NCI-H510A (cell line): ENCODE results near the gene ADAM10.

Experiments used
- DNase-seq: peaks from one replicate; lab custom pipeline; 2025; lab: John Stamatoyannopoulos, UW

The ADAM10 gene

DNA sequence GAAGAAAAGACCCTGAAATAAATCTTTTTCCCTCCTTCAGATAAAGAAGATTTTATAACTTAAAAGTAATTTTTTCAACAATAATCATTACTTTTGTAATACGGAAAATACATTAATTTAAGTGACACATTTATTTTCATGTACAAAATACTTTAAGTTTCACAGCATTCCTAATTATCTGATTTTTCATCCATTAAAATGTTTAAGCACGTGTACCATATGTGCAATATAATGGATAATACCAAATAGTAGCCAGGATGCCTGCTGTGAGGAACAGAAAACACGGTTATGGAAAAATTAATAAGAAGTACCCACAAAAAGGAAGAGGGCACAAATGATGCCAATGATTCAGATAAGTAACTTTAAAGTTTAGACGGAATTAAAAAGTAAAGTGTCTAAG, 33.5 kb downstream of the ADAM10 start:
- DNase-seq, result no peak

GRCh38 chr15:58715266-58715917, 34.1 kb downstream of the ADAM10 start:
- DNase-seq, result no peak

DNA sequence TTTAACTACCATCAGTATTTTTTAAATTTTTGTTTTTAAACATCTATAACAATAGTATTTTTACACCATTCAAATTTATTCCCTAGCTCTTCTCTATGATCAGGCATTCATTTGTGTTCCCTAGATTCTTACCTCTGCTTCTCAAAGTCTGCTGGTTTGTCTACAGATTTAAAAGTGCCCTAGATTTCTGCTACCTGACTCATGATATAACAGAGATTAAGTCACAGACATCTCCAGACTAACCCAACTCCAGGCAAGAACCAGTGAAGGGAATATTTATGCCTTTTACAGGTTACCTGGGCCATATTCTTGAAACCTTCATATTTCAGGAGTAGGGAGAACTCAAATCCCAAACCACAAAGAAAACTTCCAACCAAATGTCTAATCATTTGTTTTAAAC, 38.8 kb downstream of the ADAM10 start:
- no peak for DNase-seq

GRCh38 chr15:58707397-58707796, 42.1 kb downstream of the ADAM10 start:
- DNase-seq, result no peak

- no peak for DNase-seq
Measured at GRCh38 chr15:58705105-58705504, 44.4 kb downstream of the ADAM10 start.

- DNase-seq, result no peak
Measured at GRCh38 chr15:58704155-58704865, 45.2 kb downstream of the ADAM10 start.

GRCh38 chr15:58703610-58704009, 45.9 kb downstream of the ADAM10 start:
- no peak for DNase-seq

- no peak for DNase-seq
Measured at GRCh38 chr15:58702233-58702632, 47.3 kb downstream of the ADAM10 start.

DNA sequence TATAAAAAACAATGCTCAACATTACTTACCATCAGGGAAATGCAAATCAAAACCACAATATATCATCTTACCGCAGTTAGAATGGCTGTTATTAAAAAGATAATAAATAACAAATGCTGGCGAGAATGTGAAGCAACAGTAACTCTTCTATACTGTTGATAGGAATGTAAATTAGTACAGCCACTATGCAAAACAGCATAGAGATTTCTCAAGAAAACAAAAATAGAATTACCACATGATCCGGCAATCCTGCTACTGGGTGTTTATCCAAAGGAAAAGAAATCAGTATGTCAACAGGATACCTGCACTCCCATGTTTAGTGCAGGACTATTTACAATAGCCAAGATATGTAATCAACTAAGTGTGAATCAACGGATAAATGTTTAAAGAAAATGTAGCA, 48.1 kb downstream of the ADAM10 start:
- DNase-seq, result no peak

DNA sequence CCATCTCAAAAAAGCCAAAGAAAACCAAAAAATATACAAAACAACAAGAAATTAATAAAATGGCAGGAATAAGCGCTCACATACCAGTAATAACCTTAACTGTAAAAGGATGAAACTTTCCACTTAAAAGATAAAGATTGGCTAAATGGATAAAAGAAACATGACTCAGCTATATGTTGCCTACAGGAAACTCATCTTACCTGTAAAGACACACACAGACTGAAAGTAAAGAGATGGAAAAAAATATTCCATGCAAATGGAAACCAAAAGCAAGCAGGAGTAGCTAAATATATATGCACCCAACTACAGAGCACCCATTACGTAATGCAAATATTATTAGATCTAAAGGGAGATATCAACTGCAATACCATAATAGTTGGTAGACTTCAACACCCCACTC, 49.7 kb downstream of the ADAM10 start:
- no peak for DNase-seq

DNA sequence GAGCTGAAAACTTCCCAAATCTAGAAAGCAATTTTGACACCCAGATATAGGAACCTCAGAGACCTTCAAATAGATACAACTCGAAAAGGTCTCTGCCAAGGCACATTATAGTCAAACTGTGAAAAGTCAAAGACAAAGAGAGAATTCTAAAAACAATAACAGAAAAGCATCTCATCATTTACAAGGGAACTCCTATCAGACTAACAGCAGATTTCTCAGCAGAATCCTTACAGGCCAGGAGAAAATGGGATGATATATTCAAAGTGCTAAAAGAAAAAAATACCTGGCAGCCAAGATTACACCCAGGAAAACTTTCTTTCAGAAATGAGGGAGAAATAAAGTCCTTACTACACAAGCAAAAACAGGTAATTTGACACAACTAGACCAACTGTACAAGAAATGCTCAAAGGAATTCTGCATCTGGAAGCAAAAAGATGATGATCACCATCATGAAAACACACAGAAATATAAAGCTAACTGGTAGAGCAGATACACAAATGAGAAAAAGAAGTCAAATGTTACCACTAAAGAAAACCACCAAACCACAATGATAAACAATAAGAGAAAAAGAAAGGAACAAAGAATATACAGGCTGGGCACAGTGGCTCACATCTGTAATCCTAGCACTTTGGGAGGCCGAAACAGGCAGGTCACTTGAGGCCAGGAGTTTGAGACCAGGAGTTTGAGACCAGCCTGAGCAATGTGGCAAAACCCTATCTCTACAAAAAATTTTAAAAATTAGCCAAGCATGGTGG, 50.4 kb downstream of the ADAM10 start:
- DNase-seq, result no peak

GRCh38 chr15:58697220-58697619, 52.3 kb downstream of the ADAM10 start:
- DNase-seq, result no peak

- DNase-seq, result no peak
Measured at GRCh38 chr15:58696738-58697137, 52.8 kb downstream of the ADAM10 start.

- no peak for DNase-seq
Measured at GRCh38 chr15:58694641-58695398, 54.7 kb downstream of the ADAM10 start.

DNA sequence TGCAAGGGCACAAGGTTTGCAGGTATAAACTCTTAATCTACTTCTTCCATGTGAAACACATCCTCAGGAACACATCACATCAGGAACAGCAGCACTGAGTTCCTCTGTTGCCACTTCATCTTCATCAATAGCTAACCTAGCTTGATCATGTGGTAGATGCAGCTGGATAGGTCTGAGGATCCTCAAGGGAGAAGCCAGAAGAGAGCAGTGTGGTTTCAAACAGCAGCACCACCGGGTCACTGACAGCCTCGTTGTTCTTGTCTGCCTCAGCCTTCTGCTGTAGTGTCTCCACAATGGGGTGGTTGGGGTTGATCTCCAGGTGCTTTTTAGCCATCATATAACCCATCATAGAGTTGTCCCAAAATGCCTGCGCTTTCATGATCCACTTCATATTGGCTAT, 58.8 kb downstream of the ADAM10 start:
- DNase-seq, result no peak

DNA sequence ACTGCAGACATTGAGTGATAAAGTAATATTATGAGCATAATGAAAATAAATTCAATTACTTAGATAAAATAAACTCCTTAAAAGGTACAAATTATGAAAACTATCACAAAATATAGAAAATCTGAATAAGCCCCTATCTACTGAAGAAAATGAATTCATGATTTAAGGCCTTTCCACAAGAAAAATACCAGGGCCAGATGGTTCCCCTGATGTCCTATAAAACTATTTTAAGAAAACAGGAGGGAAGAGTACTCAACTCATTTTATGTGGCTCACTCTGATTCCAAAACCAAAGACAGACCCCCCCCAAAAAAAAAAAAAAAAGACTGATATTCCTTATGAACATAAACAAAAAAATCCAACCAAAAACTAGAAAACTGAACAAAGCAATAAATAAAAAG, 59.9 kb downstream of the ADAM10 start:
- DNase-seq, result no peak

DNA sequence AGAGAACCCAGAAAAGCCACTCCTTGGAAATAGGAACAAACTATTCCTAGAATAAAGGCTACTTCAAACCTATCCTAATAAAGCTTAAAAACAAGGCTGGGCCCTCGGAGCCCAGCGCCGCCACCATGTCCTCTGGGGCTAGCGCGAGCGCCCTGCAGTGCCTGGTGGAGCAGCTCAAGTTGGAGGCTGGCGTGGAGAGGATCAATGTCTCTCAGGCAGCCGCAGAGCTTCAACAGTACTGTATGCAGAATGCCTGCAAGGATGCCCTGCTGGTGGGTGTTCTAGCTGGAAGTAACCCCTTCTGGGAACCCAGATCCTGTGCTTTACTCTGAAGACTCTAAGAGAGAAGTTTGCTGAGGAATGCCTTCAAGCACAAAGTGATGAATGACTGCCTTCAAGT, 63.2 kb downstream of the ADAM10 start:
- DNase-seq, result no peak

- no peak for DNase-seq
Measured at GRCh38 chr15:58684751-58685150, 64.8 kb downstream of the ADAM10 start.

DNA sequence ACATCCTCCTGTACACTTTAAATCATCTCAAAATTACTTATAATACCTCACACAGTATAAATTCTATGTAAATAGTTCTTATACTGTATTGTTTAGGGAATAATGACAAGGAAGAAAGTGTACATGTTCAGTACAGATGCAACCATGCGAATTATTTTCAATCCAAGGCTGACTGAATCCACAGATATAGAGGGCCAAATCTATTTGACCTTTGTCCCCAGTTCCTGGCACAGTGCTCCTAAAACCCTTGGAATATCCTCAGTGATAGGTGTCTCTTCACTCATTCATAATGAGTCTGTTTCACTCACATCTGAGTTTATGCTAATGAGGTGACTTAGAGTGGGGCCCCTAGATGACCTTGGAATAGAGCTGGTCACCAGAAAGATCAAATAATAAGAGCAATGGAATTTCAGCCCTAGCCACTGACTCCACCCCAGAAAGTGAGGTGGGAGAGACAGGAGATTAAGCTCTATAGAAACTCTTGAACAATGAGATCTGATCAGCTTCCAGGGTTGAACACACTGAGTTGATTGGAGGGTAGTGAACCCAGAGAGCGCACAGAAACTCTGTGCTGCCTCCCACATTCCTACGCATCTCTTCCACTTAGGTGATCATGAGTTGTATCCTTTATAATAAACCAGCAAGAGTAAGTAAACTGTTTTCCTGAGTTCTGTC, 65.3 kb downstream of the ADAM10 start:
- DNase-seq, result no peak

- no peak for DNase-seq
Measured at GRCh38 chr15:58682234-58682633, 67.3 kb downstream of the ADAM10 start.

DNA sequence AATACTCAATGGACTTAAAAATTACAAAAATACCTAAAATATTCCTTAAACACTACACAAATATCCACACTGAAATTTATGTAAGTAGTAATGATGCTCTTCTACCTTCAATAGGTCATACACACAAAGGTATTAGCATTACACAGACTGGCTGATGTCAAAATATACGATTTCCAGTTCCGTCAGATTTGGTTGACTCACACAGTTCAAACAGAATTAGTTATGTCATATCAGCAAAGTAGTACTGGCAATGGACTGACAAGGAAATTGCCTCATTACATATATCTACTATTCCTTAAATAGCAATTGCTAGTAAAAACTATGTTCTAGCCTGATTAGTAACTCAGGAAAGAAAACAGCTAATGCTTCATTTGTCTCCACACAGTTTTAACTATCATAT, 70.8 kb downstream of the ADAM10 start:
- no peak for DNase-seq

GRCh38 chr15:58677426-58677825, 72.1 kb downstream of the ADAM10 start:
- no peak for DNase-seq
